IMR-90 (cell line): ENCODE results near the gene DDX60.

ENCODE experiments used
- CEBPB ChIP-seq: IDR thresholded peaks from 2 replicates; pipeline ENCODE4 v1.6.1; 2012; ENCODE audit warnings: low read depth, low read length, improper control_type of control experiment
- CHD1 ChIP-seq: IDR thresholded peaks from 2 replicates; pipeline ENCODE4 v1.6.1; 2012; ENCODE audit warnings: low read depth, low read length, improper control_type of control experiment
- MAFK ChIP-seq: IDR thresholded peaks from 2 replicates; pipeline ENCODE4 v1.6.1; 2012; ENCODE audit warnings: low read depth, low read length, improper control_type of control experiment
- POLR2A ChIP-seq: IDR thresholded peaks from 2 replicates; pipeline ENCODE4 v1.6.1; 2012; ENCODE audit warnings: mild to moderate bottlenecking, low read depth, low read length
- RAD21 ChIP-seq: IDR thresholded peaks from 2 replicates; pipeline ENCODE4 v1.6.1; 2012; ENCODE audit warnings: low read length, improper control_type of control experiment
- RCOR1 ChIP-seq: IDR thresholded peaks from 2 replicates; pipeline ENCODE4 v1.6.1; 2012; ENCODE audit warnings: mild to moderate bottlenecking, low read length, improper control_type of control experiment; ENCODE audit not compliant: insufficient replicate concordance
- RFX5 ChIP-seq: IDR thresholded peaks from 2 replicates; pipeline ENCODE4 v1.8.0; 2012; ENCODE audit warnings: low read depth, mild to moderate bottlenecking, low read length, moderate library complexity
- SMC3 ChIP-seq: fragments of 150-350 bp; IDR thresholded peaks from 2 replicates; pipeline ENCODE4 v1.6.1; 2016; ENCODE audit warnings: low read depth, mild to moderate bottlenecking, antibody characterized with exemption, low read length, moderate library complexity
- TF ChIP-seq, protein P1 (sequence below): conservative IDR thresholded peaks from 2 replicates; pipeline ENCODE4 v1.5.1; 2012; ENCODE audit warnings: mild to moderate bottlenecking, low read depth, low read length, improper control_type of control experiment
- TF ChIP-seq, protein P2 (sequence below): fragments of 150-350 bp; IDR thresholded peaks from 2 replicates; pipeline ENCODE4 v1.6.1; 2017; ENCODE audit warnings: mild to moderate bottlenecking, antibody characterized with exemption, low read length, low read depth

DNA sequence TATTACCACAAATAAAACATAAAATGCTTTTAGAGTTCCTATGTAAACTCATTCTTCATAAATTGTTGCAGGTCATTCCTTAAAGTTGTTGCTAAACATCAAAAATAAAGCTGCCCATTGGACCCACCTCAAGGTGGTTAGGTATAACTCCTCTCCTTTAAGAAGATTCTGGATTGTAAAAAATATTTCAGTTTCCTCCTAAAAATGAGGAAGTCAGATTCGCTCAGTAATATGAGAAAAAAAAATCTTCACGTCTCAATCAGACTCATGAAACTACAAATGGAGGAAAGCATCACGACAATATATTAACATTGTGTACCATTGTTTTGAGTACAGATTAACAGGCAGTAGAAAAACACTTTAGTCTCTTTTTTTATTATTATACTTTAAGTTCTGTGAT, 105.9 kb downstream of the DDX60 start:
- TF ChIP-seq, protein P1, sequence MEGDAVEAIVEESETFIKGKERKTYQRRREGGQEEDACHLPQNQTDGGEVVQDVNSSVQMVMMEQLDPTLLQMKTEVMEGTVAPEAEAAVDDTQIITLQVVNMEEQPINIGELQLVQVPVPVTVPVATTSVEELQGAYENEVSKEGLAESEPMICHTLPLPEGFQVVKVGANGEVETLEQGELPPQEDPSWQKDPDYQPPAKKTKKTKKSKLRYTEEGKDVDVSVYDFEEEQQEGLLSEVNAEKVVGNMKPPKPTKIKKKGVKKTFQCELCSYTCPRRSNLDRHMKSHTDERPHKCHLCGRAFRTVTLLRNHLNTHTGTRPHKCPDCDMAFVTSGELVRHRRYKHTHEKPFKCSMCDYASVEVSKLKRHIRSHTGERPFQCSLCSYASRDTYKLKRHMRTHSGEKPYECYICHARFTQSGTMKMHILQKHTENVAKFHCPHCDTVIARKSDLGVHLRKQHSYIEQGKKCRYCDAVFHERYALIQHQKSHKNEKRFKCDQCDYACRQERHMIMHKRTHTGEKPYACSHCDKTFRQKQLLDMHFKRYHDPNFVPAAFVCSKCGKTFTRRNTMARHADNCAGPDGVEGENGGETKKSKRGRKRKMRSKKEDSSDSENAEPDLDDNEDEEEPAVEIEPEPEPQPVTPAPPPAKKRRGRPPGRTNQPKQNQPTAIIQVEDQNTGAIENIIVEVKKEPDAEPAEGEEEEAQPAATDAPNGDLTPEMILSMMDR: no peak
- TF ChIP-seq POLR2A: no peak
- no peak for TF ChIP-seq RFX5
- no peak for TF ChIP-seq SMC3
- no peak for TF ChIP-seq RCOR1
- TF ChIP-seq, protein P2, sequence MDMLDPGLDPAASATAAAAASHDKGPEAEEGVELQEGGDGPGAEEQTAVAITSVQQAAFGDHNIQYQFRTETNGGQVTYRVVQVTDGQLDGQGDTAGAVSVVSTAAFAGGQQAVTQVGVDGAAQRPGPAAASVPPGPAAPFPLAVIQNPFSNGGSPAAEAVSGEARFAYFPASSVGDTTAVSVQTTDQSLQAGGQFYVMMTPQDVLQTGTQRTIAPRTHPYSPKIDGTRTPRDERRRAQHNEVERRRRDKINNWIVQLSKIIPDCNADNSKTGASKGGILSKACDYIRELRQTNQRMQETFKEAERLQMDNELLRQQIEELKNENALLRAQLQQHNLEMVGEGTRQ: no peak
- no peak for TF ChIP-seq MAFK
- no peak for TF ChIP-seq RAD21
- TF ChIP-seq CEBPB: no peak
- no peak for TF ChIP-seq CHD1
